ENCODE data around the gene UROS. TPM values are rescaled to one million over a fixed set of nuclear protein-coding genes. Genes with fewer than 3 reads are reported as not detected.
A peak's percentile ranks its signal among the peaks of the same experiment; 100 is the strongest.

The UROS gene
- polyA plus RNA-seq (ENCODE audit: insufficient read length in 3 of 3): 10 to 100 TPM; 54.1 to 67.5 (median 65.4) TPM
- long read RNA-seq, donor 1, transcript UROS-204 (10 exons, 1,342 nt): major isoform, 8 of 9 reads
- long read RNA-seq, donor 1, partial matches to known transcripts: 0 of 9 reads
- long read RNA-seq, donor 1, other reads (novel, unspliced or antisense): 0 of 9 reads
- long read RNA-seq, donor 2, transcript UROS-204 (10 exons, 1,342 nt): major isoform, 30 of 31 reads
- long read RNA-seq, donor 2, partial matches to known transcripts: 0 of 31 reads
- long read RNA-seq, donor 2, other reads (novel, unspliced or antisense): 0 of 31 reads
- long read RNA-seq, donor 3, transcript UROS-204 (10 exons, 1,342 nt): major isoform, 7 of 9 reads
- long read RNA-seq, donor 3, partial matches to known transcripts: 0 of 9 reads
- long read RNA-seq, donor 3, other reads (novel, unspliced or antisense): 0 of 9 reads
- long read RNA-seq, donor 4, transcript UROS-204 (10 exons, 1,342 nt): major isoform, 18 of 174 reads
- long read RNA-seq, donor 4, partial matches to known transcripts: 87 of 174 reads
- long read RNA-seq, donor 4, other reads (novel, unspliced or antisense): 65 of 174 reads
- long read RNA-seq, donor 5, transcript UROS-204 (10 exons, 1,342 nt): major isoform, 6 of 116 reads
- long read RNA-seq, donor 5, partial matches to known transcripts: 96 of 116 reads
- long read RNA-seq, donor 5, other reads (novel, unspliced or antisense): 12 of 116 reads
- long read RNA-seq, donor 6, transcript UROS-204 (10 exons, 1,342 nt): major isoform, 18 of 21 reads
- long read RNA-seq, donor 6, partial matches to known transcripts: 0 of 21 reads
- long read RNA-seq, donor 6, other reads (novel, unspliced or antisense): 0 of 21 reads
- long read RNA-seq, donor 7, transcript UROS-209 (2 exons, 777 nt): minor isoform, 5 of 25 reads
- long read RNA-seq, donor 7, transcript UROS-204 (10 exons, 1,342 nt): major isoform, 19 of 25 reads
- long read RNA-seq, donor 7, partial matches to known transcripts: 0 of 25 reads
- long read RNA-seq, donor 7, other reads (novel, unspliced or antisense): 0 of 25 reads
- long read RNA-seq, donor 8, transcript UROS-204 (10 exons, 1,342 nt): major isoform, 9 of 12 reads
- long read RNA-seq, donor 8, partial matches to known transcripts: 0 of 12 reads
- long read RNA-seq, donor 8, other reads (novel, unspliced or antisense): 0 of 12 reads
- long read RNA-seq, donor 9, transcript UROS-204 (10 exons, 1,342 nt): major isoform, 21 of 24 reads
- long read RNA-seq, donor 9, partial matches to known transcripts: 0 of 24 reads
- long read RNA-seq, donor 9, other reads (novel, unspliced or antisense): 0 of 24 reads
- long read RNA-seq, donor 10, transcript UROS-204 (10 exons, 1,342 nt): major isoform, 17 of 149 reads
- long read RNA-seq, donor 10, partial matches to known transcripts: 83 of 149 reads
- long read RNA-seq, donor 10, other reads (novel, unspliced or antisense): 46 of 149 reads
- long read RNA-seq, donor 11, transcript UROS-204 (10 exons, 1,342 nt): major isoform, 8 of 11 reads
- long read RNA-seq, donor 11, partial matches to known transcripts: 0 of 11 reads
- long read RNA-seq, donor 11, other reads (novel, unspliced or antisense): 0 of 11 reads
- long read RNA-seq, donor 12, transcript UROS-204 (10 exons, 1,342 nt): major isoform, 21 of 29 reads
- long read RNA-seq, donor 12, partial matches to known transcripts: 8 of 29 reads
- long read RNA-seq, donor 12, other reads (novel, unspliced or antisense): 0 of 29 reads
- long read RNA-seq, donor 13, transcript UROS-204 (10 exons, 1,342 nt): major isoform, 9 of 142 reads
- long read RNA-seq, donor 13, partial matches to known transcripts: 83 of 142 reads
- long read RNA-seq, donor 13, other reads (novel, unspliced or antisense): 47 of 142 reads
- long read RNA-seq, donor 14: 0 reads
- long read RNA-seq, donor 15, transcript UROS-204 (10 exons, 1,342 nt): major isoform, 19 of 23 reads
- long read RNA-seq, donor 15, partial matches to known transcripts: 0 of 23 reads
- long read RNA-seq, donor 15, other reads (novel, unspliced or antisense): 0 of 23 reads
- long read RNA-seq, donor 16, transcript UROS-204 (10 exons, 1,342 nt): major isoform, 11 of 13 reads
- long read RNA-seq, donor 16, partial matches to known transcripts: 0 of 13 reads
- long read RNA-seq, donor 16, other reads (novel, unspliced or antisense): 0 of 13 reads

DNA sequence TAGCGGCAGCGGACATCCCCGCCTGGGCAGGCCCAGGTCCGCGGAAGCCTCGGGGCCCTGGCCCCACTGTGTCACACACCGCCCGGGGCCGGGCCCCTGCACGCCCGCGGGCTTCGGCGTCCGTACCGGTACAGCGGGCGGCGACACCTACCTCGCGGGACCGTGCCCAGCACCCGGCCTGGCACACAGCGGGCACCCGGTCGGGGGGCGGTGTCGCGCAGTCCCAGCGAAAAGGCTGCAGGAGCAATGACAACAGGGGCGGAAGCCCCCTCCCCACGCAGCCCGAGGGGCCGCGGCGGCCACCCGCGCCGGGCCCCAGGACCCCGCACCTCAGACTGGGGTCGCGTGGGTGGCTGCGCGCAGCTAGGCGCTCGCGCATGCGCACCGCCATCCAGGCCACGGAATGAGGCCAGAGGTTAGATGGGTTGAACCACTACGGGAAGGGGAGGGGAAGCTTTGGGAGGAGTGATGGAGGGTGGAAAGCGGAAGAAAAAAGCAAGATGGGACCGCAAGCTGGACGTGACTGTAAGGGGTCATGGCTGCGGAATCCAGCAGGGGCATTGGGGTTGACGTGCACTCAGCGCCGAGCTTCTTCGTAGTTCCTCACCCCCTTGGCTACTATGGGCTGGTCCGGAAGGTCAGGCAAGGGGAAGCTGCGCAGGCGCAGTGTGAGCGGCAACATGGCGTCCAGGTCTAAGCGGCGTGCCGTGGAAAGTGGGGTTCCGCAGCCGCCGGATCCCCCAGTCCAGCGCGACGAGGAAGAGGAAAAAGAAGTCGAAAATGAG, at the start of gene UROS, which contains the start of gene BCCIP:
Gene UROS (minus strand): TSS at position 381 of the 785 bp plus-strand sequence. CDS start 6,759 bp downstream, outside the sequence.
Gene BCCIP (plus strand): TSS at position 669 of the 785 bp plus-strand sequence. CDS start 12 bp downstream, at position 681.
- peak; percentile 87 for DNase-seq

GRCh38 chr10:125871338-125871737, 48.3 kb upstream of the UROS start:
- DNase-seq: no peak

- DNase-seq: peak; percentile 17
Observed at GRCh38 chr10:125868372-125868975, 45.4 kb upstream of the UROS start.

DNA sequence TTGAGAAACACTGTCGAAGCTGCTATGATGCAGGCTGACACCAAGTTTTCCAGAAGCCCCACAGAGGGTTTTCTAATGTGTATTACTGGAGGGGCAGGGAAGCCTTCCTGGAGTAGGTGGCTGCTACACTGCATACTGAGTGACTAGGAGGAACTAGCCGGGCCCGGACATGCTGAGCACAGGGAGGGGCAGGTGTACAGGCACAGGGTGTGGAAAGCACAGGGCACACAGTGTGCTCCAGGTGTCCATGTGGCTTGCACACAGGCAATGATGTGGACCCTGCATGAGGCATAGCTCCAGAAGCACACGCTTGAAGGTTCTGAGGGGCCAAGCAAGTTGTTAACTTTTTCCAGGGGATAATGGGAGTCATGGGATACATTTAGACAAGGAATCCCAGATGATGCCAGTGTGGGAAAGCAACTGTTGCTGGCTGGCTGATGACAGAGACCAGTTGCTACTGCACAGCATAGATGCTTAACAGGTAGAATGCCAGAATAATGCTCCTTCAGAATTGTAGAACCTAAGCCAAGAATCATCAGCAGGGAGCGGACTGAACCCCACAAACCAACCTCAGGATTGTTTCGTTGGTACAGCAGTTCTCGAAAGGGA, 43.5 kb upstream of the UROS start:
- no peak for DNase-seq

GRCh38 chr10:125865120-125865519, 42.1 kb upstream of the UROS start:
- DNase-seq: no peak

- no peak for DNase-seq
Observed at GRCh38 chr10:125859128-125859817, 36.2 kb upstream of the UROS start.

DNA sequence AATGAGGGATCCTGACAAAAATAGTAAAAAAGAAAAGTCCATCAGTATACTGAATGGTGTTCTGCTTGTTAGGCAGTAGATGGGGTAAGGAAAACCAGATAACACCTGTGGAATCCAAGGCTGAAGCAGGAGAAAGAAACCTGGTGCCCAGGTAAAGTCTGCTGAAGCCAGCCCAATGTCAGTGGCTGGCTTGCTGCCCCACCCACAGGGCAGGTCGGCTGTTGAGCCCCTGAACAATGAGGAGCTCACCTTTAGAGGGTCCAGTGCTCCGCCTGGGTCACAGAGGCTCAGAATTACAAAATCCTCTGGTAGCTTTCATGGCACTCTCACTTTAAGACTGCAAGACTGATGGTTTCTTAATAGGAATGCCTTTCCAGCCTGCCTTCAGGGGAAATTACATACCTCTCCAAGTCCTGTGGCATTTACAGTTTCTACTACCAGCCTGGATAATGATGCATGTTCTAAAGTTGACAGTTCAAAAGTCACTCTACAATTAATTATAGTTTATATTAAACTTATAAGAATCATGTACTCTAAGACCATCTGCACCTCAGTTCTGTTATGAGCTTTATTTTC, 34.2 kb upstream of the UROS start:
- no peak for DNase-seq

- DNase-seq: no peak
Observed at GRCh38 chr10:125852487-125852886, 29.4 kb upstream of the UROS start.

DNA sequence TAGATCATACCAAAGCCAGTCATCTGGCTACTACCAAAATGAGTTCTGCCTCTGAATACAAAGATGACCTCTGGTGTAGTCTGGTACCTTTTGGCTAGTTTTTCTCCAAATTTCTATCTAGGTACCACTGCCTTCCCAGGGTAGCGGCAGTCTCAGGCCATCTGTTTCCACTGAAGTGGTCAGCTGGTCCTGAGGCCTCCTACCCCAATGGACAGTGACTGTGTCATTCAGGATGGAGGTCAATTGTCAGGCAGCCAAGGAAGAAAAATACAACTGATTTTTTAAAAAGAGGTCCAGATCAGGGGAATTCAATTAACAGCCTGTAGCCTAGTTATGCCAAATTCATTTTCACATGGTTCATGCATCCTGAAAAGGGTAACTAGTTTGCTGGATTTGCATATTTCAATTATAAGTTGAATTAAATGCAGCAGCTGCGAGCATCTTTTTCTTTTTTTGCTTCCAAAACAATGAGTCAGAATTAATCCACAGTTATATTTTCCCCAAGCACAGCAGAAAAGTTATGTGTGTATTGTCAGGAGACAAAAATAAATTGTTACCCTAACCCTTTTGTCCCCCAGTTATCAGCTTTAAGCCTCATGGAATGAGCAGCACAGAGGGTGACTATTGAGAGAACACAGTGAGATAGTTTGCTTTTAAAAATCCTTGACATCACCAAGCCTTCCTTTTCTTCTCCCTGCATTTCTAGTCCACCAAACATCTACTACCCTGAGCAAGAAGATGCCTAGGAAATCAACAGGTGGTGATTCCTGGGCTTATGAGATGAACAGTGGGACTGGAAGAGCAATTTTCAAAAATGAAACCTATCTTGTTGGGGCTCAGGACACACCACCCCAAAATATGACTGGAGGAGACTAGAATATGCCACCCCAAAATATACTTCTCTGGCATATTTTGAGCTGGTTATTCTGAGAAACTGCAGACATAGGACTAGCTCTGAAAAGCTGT, 28.0 kb upstream of the UROS start:
- no peak for DNase-seq

GRCh38 chr10:125849448-125849847, 26.4 kb upstream of the UROS start:
- DNase-seq: no peak

GRCh38 chr10:125848857-125849256, 25.8 kb upstream of the UROS start:
- no peak for DNase-seq

DNA sequence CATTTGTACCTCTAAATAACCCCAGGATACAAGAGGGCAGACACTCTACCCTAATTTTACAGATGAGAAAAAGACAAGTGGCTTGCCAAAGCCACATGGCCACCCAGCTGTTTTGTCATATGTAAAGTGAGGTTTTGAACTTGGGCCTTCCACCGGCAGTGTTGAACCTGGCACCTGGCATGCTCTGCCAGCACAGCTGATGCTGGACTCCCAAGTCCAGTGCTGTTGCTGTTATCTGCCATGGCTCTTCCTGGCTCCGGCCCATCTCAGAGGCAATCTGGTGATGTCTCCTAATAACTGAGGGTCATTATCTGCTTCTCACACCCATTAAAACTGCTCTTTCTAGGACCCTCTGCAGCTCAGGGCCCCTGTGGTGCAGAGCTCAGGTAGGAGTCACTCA, 25.3 kb upstream of the UROS start:
- no peak for DNase-seq

DNA sequence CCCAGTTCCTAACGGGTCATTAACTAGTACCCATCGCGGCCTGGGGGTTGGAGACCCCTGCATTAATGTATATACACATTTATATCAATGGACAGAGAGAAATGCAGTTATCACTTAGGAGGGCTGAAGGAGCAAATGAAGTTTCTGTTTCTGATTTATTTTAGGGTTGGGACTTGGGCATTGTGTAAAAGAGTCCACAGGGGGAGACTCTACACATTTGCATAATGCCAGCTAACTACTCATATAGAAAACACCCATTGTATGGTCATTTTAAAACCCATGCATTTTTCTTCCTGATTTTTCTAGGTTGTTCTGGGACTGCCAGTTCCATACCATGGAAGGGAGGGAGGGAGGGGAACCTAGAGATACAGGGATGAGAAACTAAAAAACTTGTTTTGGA, 23.8 kb upstream of the UROS start:
- no peak for DNase-seq

- DNase-seq: no peak
Observed at GRCh38 chr10:125845617-125846016, 22.6 kb upstream of the UROS start.

DNA sequence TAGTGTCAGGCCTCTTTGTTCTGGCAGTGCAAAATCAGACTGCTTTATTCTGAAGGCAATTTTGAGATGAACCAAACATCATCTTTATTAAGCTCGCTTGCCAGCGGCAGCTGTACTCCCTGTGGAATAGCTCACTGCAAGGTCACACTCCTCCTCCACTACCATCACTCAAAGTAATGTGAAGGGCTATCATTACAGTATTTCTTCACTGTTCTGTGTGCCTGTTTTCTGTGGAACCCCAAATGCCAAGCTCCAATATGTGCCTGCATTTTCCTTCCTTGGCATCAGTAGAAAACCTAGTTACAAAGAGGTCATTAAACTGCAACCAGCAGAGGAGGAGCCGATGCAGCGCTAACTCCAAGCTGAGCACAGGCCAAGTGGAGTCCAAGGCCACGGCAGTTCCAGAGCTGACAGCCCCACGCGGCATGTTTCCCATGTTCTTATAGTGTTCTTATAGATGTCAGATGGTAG, 21.7 kb upstream of the UROS start:
- peak; percentile 24 for DNase-seq
